ENCODE results near the gene GHRH. TPM values are rescaled to one million over a fixed set of nuclear protein-coding genes. Genes with fewer than 3 reads are reported as not detected.
A peak's percentile ranks its signal among the peaks of the same experiment; 100 is the strongest.

GHRH gene
- polyA plus RNA-seq, 2 of the 4 experiments (the other 2 are of a cell fraction), result not detected

DNA sequence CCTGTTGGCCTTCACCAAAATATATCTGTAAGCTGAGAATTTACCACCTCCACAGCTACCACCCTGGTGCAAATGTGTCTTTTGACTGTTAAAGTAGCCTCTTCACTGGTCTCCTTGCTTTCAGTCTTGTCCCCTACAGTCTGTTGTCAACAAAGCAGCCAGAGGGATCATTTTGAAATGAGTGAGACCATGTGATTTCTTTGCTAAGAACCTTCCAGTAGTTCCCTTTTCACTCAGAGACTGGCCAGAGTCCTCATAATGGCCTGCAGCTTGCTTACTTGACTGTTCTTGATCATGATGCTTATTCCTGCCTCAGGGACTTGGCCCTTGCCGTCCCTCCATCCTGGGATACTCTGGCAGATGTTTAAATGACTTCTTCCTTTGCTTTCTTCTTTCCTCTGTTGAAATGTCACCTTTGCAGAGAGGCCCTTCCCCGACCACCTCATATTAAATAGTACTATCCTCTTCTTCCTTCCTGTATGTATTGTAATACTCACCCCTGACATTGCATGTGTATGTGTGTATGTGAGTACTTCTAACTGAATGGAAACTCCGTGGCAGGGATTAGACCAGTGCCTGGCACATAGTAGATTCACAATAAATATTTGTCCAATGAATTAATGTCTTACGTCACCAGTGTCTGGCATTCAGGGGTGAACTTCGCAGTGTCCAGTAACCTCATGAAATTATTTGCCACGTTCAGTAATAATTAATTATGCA lies 32.8 kb upstream of the GHRH start:
- ChIA-PET CTCF (interaction anchor here (1.0 to 2.7 kb wide), 7 partner anchors 11 to 103 kb away, joined by 3 to 8 read pairs (median 4); no protein-coding TSS in a partner anchor), POLR2A (interaction anchor here (0.6 to 0.8 kb wide), 2 partner anchors 11 to 86 kb away, joined by 4 read pairs; no protein-coding TSS in a partner anchor)
- DNase-seq (ENCODE audit: low read depth in 1 of 2, low spot score in 1 of 2) (no peak), FAIRE-seq (peak; percentile 49), ATAC-seq (peak; percentile 69 to 79)
- Histone ChIP-seq H3K4me3 (no peak overlapping the region), H3K9me3 (peaks cover 4% of the 10 kb centered on the region; the same call in 1 of the 3 replicates), H3K27ac (peak overlapping the region; percentile 79 to 91), H3K4me1 (peaks cover 72% of the 10 kb centered on the region), H3K4me2 (peak overlapping the region; percentile 72)
- WGBS (ENCODE audit: missing lambda C conversion rate), result 4% methylated on average over 6 of the region's 6 CpGs
- TF ChIP-seq RARB (CRISPR knock-in tag; IDR thresholded peaks at IDR 0.05) (0 out of 2 replicates have a peak, but pooled peaks have one; percentile 65), JUN (IDR thresholded peaks at IDR 0.05) (peak in 1 of 2 experiments; percentile 57; a peak in 2 of 5 replicates), ELK1 (IDR thresholded peaks at IDR 0.05; ENCODE audit: low read depth, low read length) (no peak), HOXA7 (CRISPR knock-in tag; IDR thresholded peaks at IDR 0.05) (0 out of 2 replicates have a peak, but pooled peaks have one; percentile 75), PHF8 (IDR thresholded peaks at IDR 0.05; ENCODE audit: borderline replicate concordance, low read depth) (no peak), EP300 (IDR thresholded peaks at IDR 0.05) (peak in 1 of 2 experiments; percentile 30; a peak in 1 of 5 replicates), HMGXB4 (CRISPR knock-in tag; IDR thresholded peaks at IDR 0.05; ENCODE audit: borderline replicate concordance) (no peak)

DNA sequence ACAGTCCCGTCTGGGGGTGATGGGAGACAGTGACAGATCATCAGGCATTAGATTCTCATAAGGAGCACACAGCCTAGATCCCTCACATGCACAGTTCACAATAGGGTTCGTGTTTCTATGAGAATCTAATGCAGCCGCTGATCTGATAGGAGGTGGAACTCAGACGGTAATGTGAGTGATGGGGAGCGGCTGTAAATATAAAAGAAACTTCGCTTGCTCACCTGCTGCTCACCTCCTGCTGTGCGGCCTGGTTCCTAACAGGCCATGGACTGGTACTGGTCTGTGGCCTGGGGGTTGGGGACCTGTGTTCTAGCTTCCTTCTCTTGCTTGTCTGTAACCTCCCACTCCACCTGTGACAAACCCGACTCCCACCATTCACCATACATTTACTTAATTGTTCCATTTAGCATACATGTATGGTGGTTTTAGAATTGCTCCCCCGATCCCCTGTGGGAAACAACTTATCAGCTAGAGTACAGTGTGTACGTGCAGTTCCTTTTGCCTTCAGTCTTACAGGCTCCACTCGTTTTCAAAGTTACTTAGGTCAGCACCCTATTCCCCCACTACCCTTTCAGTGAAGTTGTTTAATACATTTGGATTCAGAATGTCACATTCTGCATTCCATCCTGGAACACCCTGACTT lies 31.8 kb upstream of the GHRH start:
- 95% methylated on average over 11 of the region's 11 CpGs for WGBS (ENCODE audit: missing lambda C conversion rate)
- DNase-seq (ENCODE audit: low read depth in 1 of 2, low spot score in 1 of 2), result no peak
- Histone ChIP-seq H3K4me3 (no peak overlapping the region), H3K4me1 (peaks cover 67% of the 10 kb centered on the region), H3K27ac (peak overlapping the region; percentile 79 to 91), H3K9me3 (peaks cover 4% of the 10 kb centered on the region; the same call in 1 of the 3 replicates), H3K4me2 (peak overlapping the region; percentile 72)
- ChIA-PET POLR2A (no interaction called here), CTCF (interaction anchor here (1.0 to 2.7 kb wide), 6 partner anchors 11 to 102 kb away, joined by 3 to 8 read pairs (median 4); no protein-coding TSS in a partner anchor)
- TF ChIP-seq EHMT2 (IDR thresholded peaks at IDR 0.05; ENCODE audit: low read depth), result no peak
- TF ChIP-seq EP300 (IDR thresholded peaks at IDR 0.05), result no peak
- no peak for TF ChIP-seq HOXB13 (CRISPR knock-in tag; IDR thresholded peaks at IDR 0.05; ENCODE audit: low read depth)
- no peak for TF ChIP-seq FOSB (CRISPR knock-in tag; IDR thresholded peaks at IDR 0.05)
- TF ChIP-seq PHF8 (IDR thresholded peaks at IDR 0.05; ENCODE audit: borderline replicate concordance, low read depth), result no peak
- TF ChIP-seq ZSCAN20 (CRISPR knock-in tag; IDR thresholded peaks at IDR 0.05), result no peak
- no peak for TF ChIP-seq CTCF (IDR thresholded peaks at IDR 0.05)
- TF ChIP-seq BCL3 (IDR thresholded peaks at IDR 0.05), result no peak
- TF ChIP-seq RCOR1 (IDR thresholded peaks at IDR 0.05; ENCODE audit: low read depth, low read length), result no peak
- no peak for TF ChIP-seq ZFP36 (IDR thresholded peaks at IDR 0.05; ENCODE audit: borderline replicate concordance, partially characterized antibody)
- no peak for TF ChIP-seq CHD2 (IDR thresholded peaks at IDR 0.05; ENCODE audit: low read length, partially characterized antibody)
- TF ChIP-seq HMGXB4 (CRISPR knock-in tag; IDR thresholded peaks at IDR 0.05; ENCODE audit: borderline replicate concordance), result no peak
- no peak for TF ChIP-seq ESRRA (IDR thresholded peaks at IDR 0.05; ENCODE audit: borderline replicate concordance, low read length)
- ATAC-seq, result no peak
- no peak for FAIRE-seq
